Ishikawa (cell line): ENCODE data around the gene SETD6.

Experiments used
- CEBPB ChIP-seq: IDR thresholded peaks from 2 replicates; pipeline ENCODE4 v1.6.1; 2012
- CREB1 ChIP-seq: IDR thresholded peaks from 2 replicates; pipeline ENCODE4 v1.6.1; 2012; ENCODE audit warnings: low read depth
- EGR1 ChIP-seq: IDR thresholded peaks from 2 replicates; pipeline ENCODE4 v1.6.1; 2012
- EP300 ChIP-seq: IDR thresholded peaks from 2 replicates; pipeline ENCODE4 v1.6.1; 2012; ENCODE audit warnings: borderline replicate concordance
- FOXM1 ChIP-seq: IDR thresholded peaks from 2 replicates; pipeline ENCODE4 v1.6.1; 2012; ENCODE audit warnings: low read depth, borderline replicate concordance
- MAX ChIP-seq: IDR thresholded peaks from 2 replicates; pipeline ENCODE4 v1.6.1; 2012
- NFIC ChIP-seq: IDR thresholded peaks from 2 replicates; pipeline ENCODE4 v1.6.1; 2012
- RAD21 ChIP-seq: IDR thresholded peaks from 2 replicates; pipeline ENCODE4 v1.6.1; 2012; ENCODE audit warnings: low read depth
- REST ChIP-seq: IDR thresholded peaks from 2 replicates; pipeline ENCODE4 v1.6.1; 2012; ENCODE audit warnings: low read depth, mild to moderate bottlenecking
- TAF1 ChIP-seq: IDR thresholded peaks from 2 replicates; pipeline ENCODE4 v1.6.1; 2012; ENCODE audit warnings: low read depth, mild to moderate bottlenecking
- TCF12 ChIP-seq: IDR thresholded peaks from 2 replicates; pipeline ENCODE4 v1.6.1; 2012; ENCODE audit warnings: low read depth
- TEAD4 ChIP-seq: IDR thresholded peaks from 2 replicates; pipeline ENCODE4 v1.6.1; 2012
- USF1 ChIP-seq: IDR thresholded peaks from 2 replicates; pipeline ENCODE4 v1.6.1; 2012
- YY1 ChIP-seq: IDR thresholded peaks from 2 replicates; pipeline ENCODE4 v1.6.1; 2012; ENCODE audit warnings: low read depth
- ZBTB7A ChIP-seq: IDR thresholded peaks from 2 replicates; pipeline ENCODE4 v1.6.1; 2012; ENCODE audit warnings: low read depth

The SETD6 gene

GRCh38 chr16:58551496-58551895 is 36.2 kb downstream of the SETD6 start:
- no peak for TF ChIP-seq TCF12
- no peak for TF ChIP-seq EGR1
- no peak for TF ChIP-seq FOXM1
- no peak for TF ChIP-seq TEAD4
- TF ChIP-seq CREB1: no peak

GRCh38 chr16:58556678-58557077 is 41.4 kb downstream of the SETD6 start:
- TF ChIP-seq YY1 (no peak), TCF12 (no peak), EGR1 (no peak), MAX (no peak), RAD21 (no peak), REST (no peak), ZBTB7A (no peak), FOXM1 (no peak), NFIC (no peak), EP300 (no peak), TAF1 (no peak)

GRCh38 chr16:58563235-58563634 is 47.9 kb downstream of the SETD6 start:
- TF ChIP-seq CEBPB: peak; percentile 85
- no peak for TF ChIP-seq USF1
- 0 out of 2 replicates have a peak, but pooled peaks have one; percentile 13 for TF ChIP-seq TEAD4

- no peak for TF ChIP-seq USF1
- no peak for TF ChIP-seq TAF1
- no peak for TF ChIP-seq CREB1
- TF ChIP-seq REST: no peak
- TF ChIP-seq RAD21: no peak
- no peak for TF ChIP-seq MAX
- TF ChIP-seq CEBPB: no peak
- TF ChIP-seq ZBTB7A: no peak
- no peak for TF ChIP-seq EP300
- no peak for TF ChIP-seq TCF12
Measured at GRCh38 chr16:58563775-58564174, 48.5 kb downstream of the SETD6 start.
